HepG2 (cell line): Measurements from ENCODE around the gene NCS1. TPM values are rescaled to one million over a fixed set of nuclear protein-coding genes. Genes with fewer than 3 reads are reported as not detected.

Experiments
- ATF7 ChIP-seq, 2 experiments: fragments of 450-650 bp in 1 of 2; sonication (generic) in 1 of 2; formaldehyde crosslinking in 1 of 2; IDR thresholded peaks; 2 replicates each; pipeline versions ENCODE4 v1.4.0 to v1.6.1; 2016 to 2020; ENCODE audit warnings: antibody characterized with exemption in 1 of 2, mild to moderate bottlenecking in 1 of 2, missing genetic modification reagents in 1 of 2
- JARID2 ChIP-seq: sonication (generic); formaldehyde crosslinking; IDR thresholded peaks from 2 replicates; pipeline ENCODE4 v1.8.1; 2023; ENCODE audit warnings: missing genetic modification reagents, inconsistent platforms; ENCODE audit not compliant: insufficient replicate concordance
- KDM5B ChIP-seq: sonication (generic); formaldehyde crosslinking; IDR thresholded peaks from 2 replicates; pipeline ENCODE4 v1.4.0; 2020; ENCODE audit warnings: missing genetic modification reagents, mild to moderate bottlenecking, borderline replicate concordance
- PAF1 ChIP-seq: IDR thresholded peaks from 2 replicates; pipeline ENCODE4 v1.6.1; 2016; ENCODE audit warnings: missing genetic modification reagents, missing compliant biosample characterization
- PTBP1 ChIP-seq: fragments of 200-400 bp; formaldehyde crosslinking; IDR thresholded peaks from 2 replicates; pipeline ENCODE4 v1.6.1; 2018; ENCODE audit warnings: low read length, low read depth; ENCODE audit not compliant: poor library complexity, severe bottlenecking
- RBM22 ChIP-seq: fragments of 200-400 bp; formaldehyde crosslinking; optimal IDR thresholded peaks from 2 replicates; pipeline ENCODE3; 2017; ENCODE audit warnings: mild to moderate bottlenecking, low read length, moderate library complexity
- RXRA ChIP-seq: sonication (generic); formaldehyde crosslinking; IDR thresholded peaks from 2 replicates; pipeline ENCODE4 v1.5.1; 2020; ENCODE audit warnings: missing genetic modification reagents
- RXRB ChIP-seq: IDR thresholded peaks from 2 replicates; pipeline ENCODE4 v1.6.1; 2016; ENCODE audit warnings: borderline replicate concordance, missing genetic modification reagents, missing compliant biosample characterization
- THYN1 ChIP-seq: sonication (generic); formaldehyde crosslinking; IDR thresholded peaks from 2 replicates; pipeline ENCODE4 v1.8.1; 2023; ENCODE audit warnings: low read depth, mild to moderate bottlenecking, moderate library complexity, missing genetic modification reagents, borderline replicate concordance
- ZNF350 ChIP-seq: sonication (generic); formaldehyde crosslinking; IDR thresholded peaks from 2 replicates; pipeline ENCODE4 v1.4.0; 2020; ENCODE audit warnings: mild to moderate bottlenecking, low read depth, missing genetic modification reagents, borderline replicate concordance
- ZNF564 ChIP-seq: sonication (generic); formaldehyde crosslinking; IDR thresholded peaks from 2 replicates; pipeline ENCODE4 v1.8.1; 2023; ENCODE audit warnings: mild to moderate bottlenecking, missing genetic modification reagents
- ZNF773 ChIP-seq: sonication (generic); formaldehyde crosslinking; IDR thresholded peaks from 2 replicates; pipeline ENCODE4 v1.4.0; 2020; ENCODE audit warnings: missing genetic modification reagents, borderline replicate concordance
- polyA plus RNA-seq, 8 experiments: library from polyadenylated mRNA; depleted of rRNA in 3 of 8; stranded (reverse) in 7 of 8; unstranded in 1 of 8; fragments of >200 nt; fragmentation: Illumina TruSeq in 4 of 8; extraction: Trizol in 4 of 8; gene quantifications; 2 replicates each; pipeline versions ENCODE4 v1.2.1 to v1.2.3, GENCODE V29; 2011 to 2016; ENCODE audit warnings: low read depth in 4 of 8, missing spikeins in 1 of 8, mixed read lengths in 1 of 8; ENCODE audit not compliant: insufficient read depth in 1 of 8
- total RNA-seq, 5 experiments: library from RNA; depleted of rRNA; stranded (reverse); fragments of >200 nt; fragmentation: Illumina TruSeq; extraction: Trizol; gene quantifications; 2 replicates each; pipeline ENCODE4 v1.2.3, GENCODE V29; 2016; ENCODE audit warnings: low read depth in 1 of 5
- TF ChIP-seq, protein P1 (sequence below): sonication (generic); formaldehyde crosslinking; IDR thresholded peaks from 2 replicates; pipeline ENCODE4 v1.4.0; 2020; ENCODE audit warnings: mild to moderate bottlenecking, missing genetic modification reagents
- TF ChIP-seq, protein P2 (sequence below): sonication (generic); formaldehyde crosslinking; IDR thresholded peaks from 2 replicates; pipeline ENCODE4 v1.4.0; 2020; ENCODE audit warnings: missing genetic modification reagents

Gene NCS1
- total and polyA plus RNA-seq, 2 of the 13 experiments (the other 11 are each of a cell fraction or from before 2014, with no cell fraction given): 4.7 to 6.1 TPM

DNA sequence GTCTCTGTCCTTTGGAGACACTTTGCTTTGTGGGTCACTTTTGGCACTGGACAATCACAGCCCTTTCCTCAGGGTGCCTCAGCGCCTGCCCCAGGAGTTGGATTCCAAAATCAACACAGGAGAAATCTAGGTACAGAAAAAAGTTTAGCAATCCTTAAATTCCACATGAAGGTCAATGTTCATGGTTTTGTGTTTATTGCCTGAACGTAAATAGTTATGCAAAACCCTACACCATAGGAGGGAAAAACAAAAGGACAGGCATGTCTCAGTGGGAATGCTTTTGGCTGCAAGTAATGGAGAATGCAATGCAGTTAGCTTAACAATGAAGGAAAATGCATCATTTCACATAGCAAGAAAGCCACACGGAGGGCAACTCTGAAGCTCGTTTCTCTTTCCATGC lies 86.8 kb downstream of the NCS1 start (continued):
- TF ChIP-seq, protein P1, sequence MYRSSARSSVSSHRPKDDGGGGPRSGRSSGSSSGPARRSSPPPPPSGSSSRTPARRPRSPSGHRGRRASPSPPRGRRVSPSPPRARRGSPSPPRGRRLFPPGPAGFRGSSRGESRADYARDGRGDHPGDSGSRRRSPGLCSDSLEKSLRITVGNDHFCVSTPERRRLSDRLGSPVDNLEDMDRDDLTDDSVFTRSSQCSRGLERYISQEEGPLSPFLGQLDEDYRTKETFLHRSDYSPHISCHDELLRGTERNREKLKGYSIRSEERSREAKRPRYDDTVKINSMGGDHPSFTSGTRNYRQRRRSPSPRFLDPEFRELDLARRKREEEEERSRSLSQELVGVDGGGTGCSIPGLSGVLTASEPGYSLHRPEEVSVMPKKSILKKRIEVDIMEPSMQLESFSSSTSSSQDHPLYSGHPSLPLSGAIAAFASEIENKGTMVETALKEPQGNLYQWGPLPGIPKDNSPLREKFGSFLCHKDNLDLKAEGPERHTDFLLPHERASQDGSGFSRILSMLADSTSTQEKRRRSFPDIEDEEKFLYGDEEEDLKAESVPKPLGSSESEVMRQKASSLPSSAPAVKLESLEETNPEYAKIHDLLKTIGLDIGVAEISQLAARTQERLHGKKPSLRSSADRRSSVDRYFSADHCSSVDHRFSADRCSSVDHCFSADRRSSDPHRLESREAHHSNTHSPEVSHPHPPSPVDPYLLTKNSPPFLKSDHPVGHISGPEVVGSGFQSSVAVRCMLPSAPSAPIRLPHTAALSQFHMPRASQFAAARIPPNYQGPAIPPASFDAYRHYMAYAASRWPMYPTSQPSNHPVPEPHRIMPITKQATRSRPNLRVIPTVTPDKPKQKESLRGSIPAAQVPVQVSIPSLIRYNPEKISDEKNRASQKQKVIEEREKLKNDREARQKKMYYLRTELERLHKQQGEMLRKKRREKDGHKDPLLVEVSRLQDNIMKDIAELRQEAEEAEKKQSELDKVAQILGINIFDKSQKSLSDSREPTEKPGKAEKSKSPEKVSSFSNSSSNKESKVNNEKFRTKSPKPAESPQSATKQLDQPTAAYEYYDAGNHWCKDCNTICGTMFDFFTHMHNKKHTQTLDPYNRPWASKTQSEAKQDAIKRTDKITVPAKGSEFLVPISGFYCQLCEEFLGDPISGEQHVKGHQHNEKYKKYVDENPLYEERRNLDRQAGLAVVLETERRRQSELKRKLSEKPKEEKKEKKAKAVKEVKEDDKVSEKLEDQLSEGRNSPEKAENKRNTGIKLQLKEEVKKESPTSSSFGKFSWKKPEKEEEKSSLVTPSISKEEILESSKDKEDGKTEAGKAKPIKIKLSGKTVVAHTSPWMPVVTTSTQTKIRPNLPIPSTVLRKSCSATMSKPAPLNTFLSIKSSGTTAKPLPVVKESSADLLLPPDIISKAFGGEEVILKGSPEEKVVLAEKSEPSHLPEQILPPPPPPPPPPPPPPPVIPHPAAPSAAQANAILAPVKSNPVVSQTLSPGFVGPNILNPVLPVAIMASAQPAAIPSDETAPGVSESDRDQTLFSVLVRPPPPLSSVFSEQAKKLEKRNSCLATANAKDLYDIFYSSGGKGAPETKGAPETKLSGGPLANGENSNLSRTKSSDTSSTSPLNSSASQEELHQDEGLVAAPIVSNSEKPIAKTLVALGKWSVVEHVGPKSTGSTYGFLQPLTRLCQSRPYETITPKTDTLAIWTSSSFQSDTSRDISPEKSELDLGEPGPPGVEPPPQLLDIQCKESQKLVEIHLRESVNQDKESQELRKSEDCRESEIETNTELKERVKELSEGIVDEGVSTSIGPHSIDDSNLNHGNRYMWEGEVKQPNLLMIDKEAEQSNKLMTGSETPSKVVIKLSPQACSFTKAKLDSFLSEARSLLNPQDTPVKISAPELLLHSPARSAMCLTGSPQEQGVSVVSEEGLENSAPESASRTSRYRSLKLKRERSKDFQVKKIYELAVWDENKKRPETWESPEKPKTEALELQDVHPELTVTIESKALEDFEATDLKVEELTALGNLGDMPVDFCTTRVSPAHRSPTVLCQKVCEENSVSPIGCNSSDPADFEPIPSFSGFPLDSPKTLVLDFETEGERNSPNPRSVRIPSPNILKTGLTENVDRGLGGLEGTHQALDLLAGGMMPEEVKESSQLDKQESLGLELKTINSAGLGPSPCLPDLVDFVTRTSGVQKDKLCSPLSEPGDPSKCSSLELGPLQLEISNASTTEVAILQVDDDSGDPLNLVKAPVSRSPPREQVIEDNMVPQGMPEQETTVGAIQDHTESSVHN (CRISPR knock-in tag): no peak
- no peak for TF ChIP-seq PAF1 (CRISPR knock-in tag)
- TF ChIP-seq RXRB (CRISPR knock-in tag): no peak
- no peak for TF ChIP-seq PTBP1
- TF ChIP-seq RXRA (CRISPR knock-in tag): no peak
- no peak for TF ChIP-seq ATF7 (IDR thresholded peaks at IDR 0.05)
- no peak for TF ChIP-seq ATF7 (CRISPR knock-in tag; IDR thresholded peaks at IDR 0.05)
- TF ChIP-seq JARID2 (CRISPR knock-in tag): no peak
- no peak for TF ChIP-seq THYN1 (CRISPR knock-in tag)
- no peak for TF ChIP-seq KDM5B
- TF ChIP-seq ZNF564: no peak
- TF ChIP-seq ZNF773: no peak
- no peak for TF ChIP-seq RBM22
- TF ChIP-seq, protein P2, sequence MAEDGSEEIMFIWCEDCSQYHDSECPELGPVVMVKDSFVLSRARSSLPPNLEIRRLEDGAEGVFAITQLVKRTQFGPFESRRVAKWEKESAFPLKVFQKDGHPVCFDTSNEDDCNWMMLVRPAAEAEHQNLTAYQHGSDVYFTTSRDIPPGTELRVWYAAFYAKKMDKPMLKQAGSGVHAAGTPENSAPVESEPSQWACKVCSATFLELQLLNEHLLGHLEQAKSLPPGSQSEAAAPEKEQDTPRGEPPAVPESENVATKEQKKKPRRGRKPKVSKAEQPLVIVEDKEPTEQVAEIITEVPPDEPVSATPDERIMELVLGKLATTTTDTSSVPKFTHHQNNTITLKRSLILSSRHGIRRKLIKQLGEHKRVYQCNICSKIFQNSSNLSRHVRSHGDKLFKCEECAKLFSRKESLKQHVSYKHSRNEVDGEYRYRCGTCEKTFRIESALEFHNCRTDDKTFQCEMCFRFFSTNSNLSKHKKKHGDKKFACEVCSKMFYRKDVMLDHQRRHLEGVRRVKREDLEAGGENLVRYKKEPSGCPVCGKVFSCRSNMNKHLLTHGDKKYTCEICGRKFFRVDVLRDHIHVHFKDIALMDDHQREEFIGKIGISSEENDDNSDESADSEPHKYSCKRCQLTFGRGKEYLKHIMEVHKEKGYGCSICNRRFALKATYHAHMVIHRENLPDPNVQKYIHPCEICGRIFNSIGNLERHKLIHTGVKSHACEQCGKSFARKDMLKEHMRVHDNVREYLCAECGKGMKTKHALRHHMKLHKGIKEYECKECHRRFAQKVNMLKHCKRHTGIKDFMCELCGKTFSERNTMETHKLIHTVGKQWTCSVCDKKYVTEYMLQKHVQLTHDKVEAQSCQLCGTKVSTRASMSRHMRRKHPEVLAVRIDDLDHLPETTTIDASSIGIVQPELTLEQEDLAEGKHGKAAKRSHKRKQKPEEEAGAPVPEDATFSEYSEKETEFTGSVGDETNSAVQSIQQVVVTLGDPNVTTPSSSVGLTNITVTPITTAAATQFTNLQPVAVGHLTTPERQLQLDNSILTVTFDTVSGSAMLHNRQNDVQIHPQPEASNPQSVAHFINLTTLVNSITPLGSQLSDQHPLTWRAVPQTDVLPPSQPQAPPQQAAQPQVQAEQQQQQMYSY (CRISPR knock-in tag): no peak
- TF ChIP-seq ZNF350 (CRISPR knock-in tag): no peak
